GM23338 (cell line): ENCODE measurements around the gene CENPL. TPM values are rescaled to one million over a fixed set of nuclear protein-coding genes. Genes with fewer than 3 reads are reported as not detected.

Source experiments
- ATAC-seq: fragments of 200-7000 bp; cut with Tn5 transposase; 3 replicates; pipeline ENCODE4 v1.9.1; 2020
- DNase-seq: peaks from one replicate; pipeline ENCODE4 v3.0.0-alpha.2; 2015; ENCODE audit warnings: low spot score
- H2AFZ ChIP-seq: fragments of 200-600 bp; sonication (generic); 2 replicates; pipeline ENCODE4 v1.8.0; 2016; ENCODE audit warnings: antibody characterized with exemption, mild to moderate bottlenecking, moderate library complexity
- H3F3A ChIP-seq: fragments of 200-600 bp; sonication (generic); replicated peaks from 2 replicates; pipeline ENCODE4 v1.8.0; 2017; ENCODE audit warnings: antibody characterized with exemption, mixed run types, low read depth
- H3K27ac ChIP-seq: fragments of 200-600 bp; sonication (generic); 2 replicates; pipeline ENCODE4 v1.6.1; 2016; ENCODE audit warnings: low read depth
- H3K27me3 ChIP-seq: fragments of 200-600 bp; sonication (generic); 2 replicates; pipeline ENCODE4 v1.8.0; 2016; ENCODE audit warnings: mild to moderate bottlenecking, mixed run types, moderate library complexity; ENCODE audit not compliant: insufficient read depth
- H3K36me3 ChIP-seq: fragments of 200-600 bp; sonication (generic); 2 replicates; pipeline ENCODE4 v1.8.0; 2016; ENCODE audit warnings: mild to moderate bottlenecking; ENCODE audit not compliant: insufficient read depth
- H3K4me1 ChIP-seq: fragments of 200-600 bp; sonication (generic); 2 replicates; pipeline ENCODE4 v1.8.0; 2016; ENCODE audit warnings: mild to moderate bottlenecking, moderate library complexity; ENCODE audit not compliant: insufficient read depth
- H3K4me2 ChIP-seq: fragments of 200-600 bp; sonication (generic); 2 replicates; pipeline ENCODE4 v1.7.1; 2017; ENCODE audit warnings: mixed run types
- H3K4me3 ChIP-seq: fragments of 200-600 bp; sonication (generic); 2 replicates; pipeline ENCODE4 v1.6.1; 2016; ENCODE audit warnings: mixed run types
- H3K79me2 ChIP-seq: fragments of 200-600 bp; sonication (generic); replicated peaks from 2 replicates; pipeline ENCODE4 v1.8.0; 2017; ENCODE audit warnings: mild to moderate bottlenecking; ENCODE audit not compliant: insufficient read depth
- H3K9me2 ChIP-seq: fragments of 200-600 bp; sonication (generic); 2 replicates; pipeline ENCODE4 v1.8.0; 2017; ENCODE audit not compliant: insufficient read depth
- H4K20me1 ChIP-seq: fragments of 200-600 bp; sonication (generic); replicated peaks from 2 replicates; pipeline ENCODE4 v1.8.0; 2017; ENCODE audit warnings: mild to moderate bottlenecking; ENCODE audit not compliant: insufficient read depth
- H3K27ac Mint-ChIP-seq: 2 replicates; pipeline ENCODE4 v1.8.0; 2020; ENCODE audit warnings: inconsistent platforms, mild to moderate bottlenecking, moderate library complexity, mixed read lengths
- H3K27me3 Mint-ChIP-seq: 3 replicates; pipeline ENCODE4 v1.8.0; 2022; ENCODE audit warnings: low read depth, mild to moderate bottlenecking, moderate library complexity, mixed read lengths, inconsistent platforms; ENCODE audit not compliant: insufficient read depth, poor library complexity
- H3K36me3 Mint-ChIP-seq: 3 replicates; pipeline ENCODE4 v1.8.0; 2021; ENCODE audit warnings: low read depth, mild to moderate bottlenecking, inconsistent platforms, moderate library complexity, mixed read lengths
- H3K4me1 Mint-ChIP-seq: 3 replicates; pipeline ENCODE4 v1.8.0; 2020; ENCODE audit warnings: mild to moderate bottlenecking, inconsistent platforms, mixed read lengths
- H3K4me3 Mint-ChIP-seq: 3 replicates; pipeline ENCODE4 v1.8.0; 2021; ENCODE audit warnings: moderate library complexity, mild to moderate bottlenecking, inconsistent platforms, mixed read lengths
- H3K9me3 Mint-ChIP-seq: 3 replicates; pipeline ENCODE4 v1.8.0; 2020; ENCODE audit warnings: moderate library complexity, mild to moderate bottlenecking, inconsistent platforms, mixed read lengths
- CREB1 ChIP-seq: fragments of 250-450 bp; sonication (Bioruptor Pico); IDR thresholded peaks from 2 replicates; pipeline ENCODE4 v1.5.0; 2020; ENCODE audit warnings: low read depth, mild to moderate bottlenecking, moderate library complexity
- CTCF ChIP-seq, 2 experiments: fragments of 200-600 bp in 1 of 2; sonication (generic) in 1 of 2; conservative IDR thresholded peaks; 2 replicates each; pipeline versions ENCODE4 v1.5.1 to v1.6.1; 2016 to 2017; ENCODE audit warnings: antibody characterized with exemption in 2 of 2, low read depth in 2 of 2, mild to moderate bottlenecking in 2 of 2, moderate library complexity in 1 of 2
- ETS1 ChIP-seq: IDR thresholded peaks from 2 replicates; pipeline ENCODE4 v1.6.1; 2016; ENCODE audit warnings: antibody characterized with exemption
- EZH2 ChIP-seq: fragments of 200-600 bp; sonication (generic); IDR thresholded peaks from one replicate; pipeline ENCODE4 v1.8.0; 2017; ENCODE audit warnings: antibody characterized with exemption, mild to moderate bottlenecking, low read depth; ENCODE audit not compliant: unreplicated experiment
- EZH2phosphoT487 ChIP-seq: fragments of 200-600 bp; sonication (generic); IDR thresholded peaks from one replicate; pipeline ENCODE4 v1.8.1; 2018; ENCODE audit warnings: antibody characterized with exemption; ENCODE audit not compliant: unreplicated experiment
- JUNB ChIP-seq: IDR thresholded peaks from one replicate; pipeline ENCODE4 v1.6.1; 2016; ENCODE audit warnings: antibody characterized with exemption; ENCODE audit not compliant: unreplicated experiment
- NANOG ChIP-seq: IDR thresholded peaks from 2 replicates; pipeline ENCODE4 v1.6.1; 2016; ENCODE audit warnings: antibody characterized with exemption, borderline replicate concordance
- POLR2AphosphoS5 ChIP-seq: IDR thresholded peaks from 2 replicates; pipeline ENCODE4 v1.6.1; 2016; ENCODE audit warnings: antibody characterized with exemption, low read depth
- STAT1 ChIP-seq: IDR thresholded peaks from one replicate; pipeline ENCODE4 v1.6.1; 2016; ENCODE audit warnings: antibody characterized with exemption; ENCODE audit not compliant: unreplicated experiment
- ZNF114 ChIP-seq: fragments of 250-450 bp; sonication (Bioruptor Pico); IDR thresholded peaks from 2 replicates; pipeline ENCODE4 v1.5.0; 2020; ENCODE audit warnings: mild to moderate bottlenecking, moderate library complexity
- ZNF331 ChIP-seq: fragments of 250-450 bp; sonication (Bioruptor Pico); IDR thresholded peaks from 2 replicates; pipeline ENCODE4 v1.5.0; 2020; ENCODE audit warnings: low read depth, mild to moderate bottlenecking, moderate library complexity
- polyA plus RNA-seq: library from polyadenylated mRNA; unstranded; fragments of >200 nt; fragmentation: Nextera tagmentation; extraction: Ambion mirVana; gene quantifications from 2 replicates; pipeline ENCODE4 v1.2.1, GENCODE V29; 2016
- total RNA-seq: library from RNA; depleted of rRNA; stranded (reverse); fragments of >200 nt; shearing (Covaris generic); gene quantifications from 2 replicates; pipeline ENCODE4 v1.2.3, GENCODE V29; 2014
- TF ChIP-seq, protein P1 (sequence below): IDR thresholded peaks from one replicate; pipeline ENCODE4 v1.6.1; 2018; ENCODE audit warnings: antibody characterized with exemption; ENCODE audit not compliant: unreplicated experiment
- TF ChIP-seq, protein P2 (sequence below): fragments of 250-450 bp; sonication (Bioruptor Pico); IDR thresholded peaks from 2 replicates; pipeline ENCODE4 v1.5.0; 2020; ENCODE audit warnings: mild to moderate bottlenecking, moderate library complexity

Gene CENPL
- total and polyA plus RNA-seq, 2 experiments from 2014 or later: 13.6 to 23.5 TPM

DNA sequence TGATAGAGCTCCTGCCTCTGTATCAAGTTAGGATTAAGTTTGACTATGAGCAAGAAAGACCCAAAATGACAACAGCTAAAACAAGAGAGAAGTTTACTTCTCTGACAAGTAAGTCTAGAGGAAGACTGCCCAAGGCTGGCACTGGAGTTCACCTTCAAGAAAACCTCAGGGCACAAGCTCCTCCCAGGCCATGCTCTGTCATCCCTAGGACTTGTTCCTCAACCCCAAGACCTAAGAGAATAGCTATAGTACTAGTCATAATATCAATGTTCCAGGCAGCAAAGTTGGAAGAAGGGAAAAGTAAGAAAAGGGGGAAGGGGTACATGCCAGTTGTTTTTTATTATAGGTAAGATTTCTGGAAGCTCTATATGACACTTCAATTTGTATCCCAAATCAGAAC lies 26.6 kb downstream of the CENPL start:
- Histone ChIP-seq H3K4me2 (no peak overlapping the region), H3K36me3 (peaks cover 25% of the 10 kb centered on the region; the same call in 1 of the 2 replicates), H3K79me2 (no peaks in the 10 kb centered on the region), H4K20me1 (0 out of 2 replicates have a peak, but pooled peaks cover 2% of the 10 kb centered on the region), H3K9me2 (no peaks in the 10 kb centered on the region), H3F3A (no peaks in the 10 kb centered on the region), H3K27me3 (no peaks in the 10 kb centered on the region), H3K27ac (no peak overlapping the region), H3K4me3 (no peak overlapping the region), H2AFZ (no peak overlapping the region), H3K4me1 (no peaks in the 10 kb centered on the region)
- no peak overlapping the region for H3K4me3 Mint-ChIP-seq
- H3K27me3 Mint-ChIP-seq: peaks cover 3% of the 10 kb centered on the region
- peaks cover 53% of the 10 kb centered on the region for H3K36me3 Mint-ChIP-seq
- H3K27ac Mint-ChIP-seq: no peak overlapping the region
- DNase-seq (no peak), ATAC-seq (no peak)
- TF ChIP-seq NANOG (no peak), ZNF114 (CRISPR knock-in tag) (no peak), JUNB (no peak), CTCF (conservative IDR thresholded peaks at IDR 0.05; ENCODE audit: low read depth in 2 of 2) (no peak), EZH2phosphoT487 (no peak), STAT1 (no peak), EZH2 (no peak), CREB1 (no peak), ETS1 (no peak), ZNF331 (CRISPR knock-in tag) (no peak), POLR2AphosphoS5 (no peak)
- TF ChIP-seq, protein P1, sequence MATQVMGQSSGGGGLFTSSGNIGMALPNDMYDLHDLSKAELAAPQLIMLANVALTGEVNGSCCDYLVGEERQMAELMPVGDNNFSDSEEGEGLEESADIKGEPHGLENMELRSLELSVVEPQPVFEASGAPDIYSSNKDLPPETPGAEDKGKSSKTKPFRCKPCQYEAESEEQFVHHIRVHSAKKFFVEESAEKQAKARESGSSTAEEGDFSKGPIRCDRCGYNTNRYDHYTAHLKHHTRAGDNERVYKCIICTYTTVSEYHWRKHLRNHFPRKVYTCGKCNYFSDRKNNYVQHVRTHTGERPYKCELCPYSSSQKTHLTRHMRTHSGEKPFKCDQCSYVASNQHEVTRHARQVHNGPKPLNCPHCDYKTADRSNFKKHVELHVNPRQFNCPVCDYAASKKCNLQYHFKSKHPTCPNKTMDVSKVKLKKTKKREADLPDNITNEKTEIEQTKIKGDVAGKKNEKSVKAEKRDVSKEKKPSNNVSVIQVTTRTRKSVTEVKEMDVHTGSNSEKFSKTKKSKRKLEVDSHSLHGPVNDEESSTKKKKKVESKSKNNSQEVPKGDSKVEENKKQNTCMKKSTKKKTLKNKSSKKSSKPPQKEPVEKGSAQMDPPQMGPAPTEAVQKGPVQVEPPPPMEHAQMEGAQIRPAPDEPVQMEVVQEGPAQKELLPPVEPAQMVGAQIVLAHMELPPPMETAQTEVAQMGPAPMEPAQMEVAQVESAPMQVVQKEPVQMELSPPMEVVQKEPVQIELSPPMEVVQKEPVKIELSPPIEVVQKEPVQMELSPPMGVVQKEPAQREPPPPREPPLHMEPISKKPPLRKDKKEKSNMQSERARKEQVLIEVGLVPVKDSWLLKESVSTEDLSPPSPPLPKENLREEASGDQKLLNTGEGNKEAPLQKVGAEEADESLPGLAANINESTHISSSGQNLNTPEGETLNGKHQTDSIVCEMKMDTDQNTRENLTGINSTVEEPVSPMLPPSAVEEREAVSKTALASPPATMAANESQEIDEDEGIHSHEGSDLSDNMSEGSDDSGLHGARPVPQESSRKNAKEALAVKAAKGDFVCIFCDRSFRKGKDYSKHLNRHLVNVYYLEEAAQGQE: no peak
- TF ChIP-seq, protein P2, sequence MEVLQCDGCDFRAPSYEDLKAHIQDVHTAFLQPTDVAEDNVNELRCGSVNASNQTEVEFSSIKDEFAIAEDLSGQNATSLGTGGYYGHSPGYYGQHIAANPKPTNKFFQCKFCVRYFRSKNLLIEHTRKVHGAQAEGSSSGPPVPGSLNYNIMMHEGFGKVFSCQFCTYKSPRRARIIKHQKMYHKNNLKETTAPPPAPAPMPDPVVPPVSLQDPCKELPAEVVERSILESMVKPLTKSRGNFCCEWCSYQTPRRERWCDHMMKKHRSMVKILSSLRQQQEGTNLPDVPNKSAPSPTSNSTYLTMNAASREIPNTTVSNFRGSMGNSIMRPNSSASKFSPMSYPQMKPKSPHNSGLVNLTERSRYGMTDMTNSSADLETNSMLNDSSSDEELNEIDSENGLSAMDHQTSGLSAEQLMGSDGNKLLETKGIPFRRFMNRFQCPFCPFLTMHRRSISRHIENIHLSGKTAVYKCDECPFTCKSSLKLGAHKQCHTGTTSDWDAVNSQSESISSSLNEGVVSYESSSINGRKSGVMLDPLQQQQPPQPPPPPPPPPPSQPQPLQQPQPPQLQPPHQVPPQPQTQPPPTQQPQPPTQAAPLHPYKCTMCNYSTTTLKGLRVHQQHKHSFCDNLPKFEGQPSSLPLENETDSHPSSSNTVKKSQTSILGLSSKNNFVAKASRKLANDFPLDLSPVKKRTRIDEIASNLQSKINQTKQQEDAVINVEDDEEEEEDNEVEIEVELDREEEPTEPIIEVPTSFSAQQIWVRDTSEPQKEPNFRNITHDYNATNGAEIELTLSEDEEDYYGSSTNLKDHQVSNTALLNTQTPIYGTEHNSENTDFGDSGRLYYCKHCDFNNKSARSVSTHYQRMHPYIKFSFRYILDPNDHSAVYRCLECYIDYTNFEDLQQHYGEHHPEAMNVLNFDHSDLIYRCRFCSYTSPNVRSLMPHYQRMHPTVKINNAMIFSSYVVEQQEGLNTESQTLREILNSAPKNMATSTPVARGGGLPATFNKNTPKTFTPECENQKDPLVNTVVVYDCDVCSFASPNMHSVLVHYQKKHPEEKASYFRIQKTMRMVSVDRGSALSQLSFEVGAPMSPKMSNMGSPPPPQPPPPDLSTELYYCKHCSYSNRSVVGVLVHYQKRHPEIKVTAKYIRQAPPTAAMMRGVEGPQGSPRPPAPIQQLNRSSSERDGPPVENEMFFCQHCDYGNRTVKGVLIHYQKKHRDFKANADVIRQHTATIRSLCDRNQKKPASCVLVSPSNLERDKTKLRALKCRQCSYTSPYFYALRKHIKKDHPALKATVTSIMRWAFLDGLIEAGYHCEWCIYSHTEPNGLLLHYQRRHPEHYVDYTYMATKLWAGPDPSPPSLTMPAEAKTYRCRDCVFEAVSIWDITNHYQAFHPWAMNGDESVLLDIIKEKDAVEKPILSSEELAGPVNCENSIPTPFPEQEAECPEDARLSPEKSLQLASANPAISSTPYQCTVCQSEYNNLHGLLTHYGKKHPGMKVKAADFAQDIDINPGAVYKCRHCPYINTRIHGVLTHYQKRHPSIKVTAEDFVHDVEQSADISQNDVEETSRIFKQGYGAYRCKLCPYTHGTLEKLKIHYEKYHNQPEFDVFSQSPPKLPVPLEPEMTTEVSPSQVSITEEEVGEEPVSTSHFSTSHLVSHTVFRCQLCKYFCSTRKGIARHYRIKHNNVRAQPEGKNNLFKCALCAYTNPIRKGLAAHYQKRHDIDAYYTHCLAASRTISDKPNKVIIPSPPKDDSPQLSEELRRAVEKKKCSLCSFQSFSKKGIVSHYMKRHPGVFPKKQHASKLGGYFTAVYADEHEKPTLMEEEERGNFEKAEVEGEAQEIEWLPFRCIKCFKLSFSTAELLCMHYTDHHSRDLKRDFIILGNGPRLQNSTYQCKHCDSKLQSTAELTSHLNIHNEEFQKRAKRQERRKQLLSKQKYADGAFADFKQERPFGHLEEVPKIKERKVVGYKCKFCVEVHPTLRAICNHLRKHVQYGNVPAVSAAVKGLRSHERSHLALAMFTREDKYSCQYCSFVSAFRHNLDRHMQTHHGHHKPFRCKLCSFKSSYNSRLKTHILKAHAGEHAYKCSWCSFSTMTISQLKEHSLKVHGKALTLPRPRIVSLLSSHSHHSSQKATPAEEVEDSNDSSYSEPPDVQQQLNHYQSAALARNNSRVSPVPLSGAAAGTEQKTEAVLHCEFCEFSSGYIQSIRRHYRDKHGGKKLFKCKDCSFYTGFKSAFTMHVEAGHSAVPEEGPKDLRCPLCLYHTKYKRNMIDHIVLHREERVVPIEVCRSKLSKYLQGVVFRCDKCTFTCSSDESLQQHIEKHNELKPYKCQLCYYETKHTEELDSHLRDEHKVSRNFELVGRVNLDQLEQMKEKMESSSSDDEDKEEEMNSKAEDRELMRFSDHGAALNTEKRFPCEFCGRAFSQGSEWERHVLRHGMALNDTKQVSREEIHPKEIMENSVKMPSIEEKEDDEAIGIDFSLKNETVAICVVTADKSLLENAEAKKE: no peak
- H3K9me3 Mint-ChIP-seq: peaks cover 16% of the 10 kb centered on the region; the same call in 2 of the 3 replicates
- no peaks in the 10 kb centered on the region for H3K4me1 Mint-ChIP-seq
